Activated T-helper 9 cell treated with anti-CD3 and anti-CD28 coated beads, Interleukin-2, amount 50 U/mL, for 16 hours (primary cell): ENCODE measurements around the gene ACRBP.
"Not testable (repeated sequence)": the region's sequence is repeated elsewhere in the genome, so short reads cannot be mapped to it uniquely, and the experiment has no call there.

Experiments used
- DNase-seq: peaks from one replicate; pipeline ENCODE4 v3.0.0-alpha.2; 2020; ENCODE audit warnings: low read depth

Gene ACRBP

DNA sequence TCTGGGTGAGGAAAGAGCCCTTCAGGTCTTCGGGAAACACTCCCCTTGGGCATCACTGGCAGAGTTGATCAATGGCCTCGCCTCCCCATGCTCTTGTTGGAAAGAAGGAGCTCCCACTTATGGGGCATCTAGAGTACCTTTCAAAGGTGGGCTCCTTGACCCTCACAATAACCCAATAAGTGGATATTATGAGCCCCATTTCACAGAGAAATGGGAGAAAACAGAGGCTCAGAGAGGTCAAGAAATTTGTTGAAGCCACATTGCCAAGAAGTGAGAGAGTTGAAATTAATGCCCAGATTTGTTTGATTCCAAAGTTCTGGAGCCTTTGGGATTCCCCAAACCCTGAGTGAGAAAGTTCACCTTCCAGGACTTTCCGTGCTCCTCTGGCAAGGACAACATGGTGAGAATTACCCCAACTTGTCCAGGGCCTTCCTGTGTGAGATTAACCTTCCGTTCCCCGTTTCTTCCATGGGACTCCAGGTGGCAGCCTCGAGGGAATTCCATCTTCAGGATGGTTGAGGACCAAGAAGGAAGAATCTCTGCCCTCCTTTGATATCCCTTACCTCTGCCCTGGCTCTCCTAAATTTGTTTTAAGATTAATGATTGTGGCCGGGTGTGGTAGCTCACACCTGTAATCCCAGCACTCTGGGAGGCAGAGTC lies 32.6 kb downstream of the ACRBP start:
- no peak for DNase-seq

DNA sequence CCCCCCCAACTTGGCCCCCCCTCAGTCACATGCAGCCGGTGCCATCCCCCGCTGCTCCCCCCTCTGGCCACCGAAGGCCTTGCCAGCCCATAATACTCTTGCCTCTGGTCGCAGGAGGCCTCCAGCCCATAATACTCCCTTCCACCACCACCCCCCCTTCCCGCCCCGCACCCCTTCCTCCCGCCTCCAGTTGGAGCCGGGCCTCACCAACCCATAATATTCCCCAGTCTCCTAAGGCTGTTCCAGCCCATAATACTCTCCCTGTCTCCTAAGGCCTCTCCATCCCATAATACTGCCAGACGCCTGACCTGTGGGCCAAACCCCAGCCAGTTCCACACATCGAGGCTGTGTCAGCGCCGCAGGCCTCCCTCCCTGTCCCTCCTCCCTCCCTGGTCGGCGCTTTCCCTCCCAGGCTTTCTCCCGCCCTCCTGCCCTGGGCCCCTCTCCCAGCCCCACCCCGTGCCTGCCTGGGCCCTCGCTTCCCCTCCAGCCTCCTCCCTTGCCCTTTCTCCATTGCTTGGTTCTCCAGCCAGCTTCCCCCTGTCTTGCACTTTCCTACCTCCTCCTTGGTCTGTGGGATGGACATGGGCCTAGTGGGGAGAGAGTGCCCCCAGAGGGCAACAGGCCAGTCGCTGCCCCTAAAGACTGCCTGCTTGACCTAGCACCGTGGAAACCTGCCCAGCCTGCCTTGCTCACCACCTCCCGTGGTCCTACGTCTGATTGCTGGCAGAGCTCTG lies 33.3 kb downstream of the ACRBP start:
- no peak for DNase-seq

DNA sequence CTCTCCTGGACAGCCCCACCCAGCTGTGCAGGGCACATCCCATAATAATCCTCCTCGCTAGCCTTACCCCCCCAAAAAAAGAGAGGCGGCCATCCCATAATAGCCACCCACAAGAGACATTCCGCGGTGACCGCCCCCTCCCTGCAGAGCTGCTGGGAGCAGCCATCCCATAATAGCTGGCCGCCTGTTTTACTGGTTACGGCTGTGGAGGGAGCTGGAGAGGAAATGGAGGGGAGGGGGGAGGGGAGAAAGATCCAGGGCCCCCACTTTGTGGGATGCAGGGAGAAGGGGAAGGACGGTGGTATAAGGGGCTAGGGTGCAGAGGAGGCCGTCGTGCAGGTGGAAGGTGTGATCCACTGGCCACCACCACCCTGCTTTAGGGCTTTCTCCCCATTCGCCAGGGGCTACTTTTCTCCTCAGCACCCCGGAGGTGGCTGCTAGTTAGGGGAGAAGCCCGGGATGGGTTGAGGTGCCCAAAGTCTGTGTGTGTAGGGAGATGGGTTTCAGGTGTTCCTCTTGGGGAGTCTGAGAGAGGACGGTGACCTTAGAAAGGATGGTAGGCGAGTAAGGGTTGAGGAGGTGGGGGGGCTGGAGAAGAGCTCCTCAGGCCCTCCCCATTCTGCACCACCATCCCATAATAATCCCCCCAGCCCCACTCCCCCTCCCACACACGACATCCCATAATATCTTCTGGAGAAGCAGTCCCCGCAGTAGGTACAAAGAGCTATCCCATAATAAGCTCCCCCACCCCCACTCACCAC lies 34.0 kb downstream of the ACRBP start:
- no peak for DNase-seq

DNA sequence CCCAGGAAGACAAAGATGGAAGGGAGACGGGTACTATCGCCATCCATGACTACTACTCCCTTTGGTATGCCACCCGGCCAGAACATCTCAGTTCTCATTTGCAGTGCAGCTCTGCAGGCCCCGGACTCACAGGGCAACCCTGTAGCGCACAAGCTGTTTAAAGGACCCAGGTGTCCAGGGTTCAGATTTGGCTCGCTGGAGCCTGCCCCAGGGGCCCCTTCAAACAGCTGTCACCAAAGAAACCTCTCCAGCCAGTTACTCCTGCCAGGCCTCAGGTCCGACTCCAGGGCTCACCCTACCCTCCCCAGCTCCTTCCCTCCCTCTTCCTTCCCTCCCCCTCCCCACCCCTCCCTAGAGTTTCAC lies 34.6 kb downstream of the ACRBP start:
- no peak for DNase-seq

DNA sequence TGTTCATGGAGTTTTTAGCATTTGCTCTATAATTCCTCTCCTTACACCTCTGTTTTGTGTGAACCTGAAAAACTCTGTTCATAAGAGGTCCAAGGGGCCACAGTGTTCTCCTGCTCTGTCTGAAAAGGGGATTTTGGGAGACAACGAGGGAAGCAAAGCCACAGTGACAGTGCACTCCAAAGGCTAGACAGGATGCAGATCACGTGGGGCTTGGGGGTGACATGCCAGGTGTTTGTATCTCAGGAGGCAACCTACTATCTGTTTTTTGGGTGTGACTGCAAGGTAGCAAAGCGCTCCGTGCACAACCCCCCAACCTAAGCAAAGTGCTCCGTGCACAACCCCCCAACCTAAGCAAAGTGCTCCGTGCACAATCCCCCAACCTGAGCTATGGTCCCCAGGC lies 35.0 kb downstream of the ACRBP start:
- no peak for DNase-seq

DNA sequence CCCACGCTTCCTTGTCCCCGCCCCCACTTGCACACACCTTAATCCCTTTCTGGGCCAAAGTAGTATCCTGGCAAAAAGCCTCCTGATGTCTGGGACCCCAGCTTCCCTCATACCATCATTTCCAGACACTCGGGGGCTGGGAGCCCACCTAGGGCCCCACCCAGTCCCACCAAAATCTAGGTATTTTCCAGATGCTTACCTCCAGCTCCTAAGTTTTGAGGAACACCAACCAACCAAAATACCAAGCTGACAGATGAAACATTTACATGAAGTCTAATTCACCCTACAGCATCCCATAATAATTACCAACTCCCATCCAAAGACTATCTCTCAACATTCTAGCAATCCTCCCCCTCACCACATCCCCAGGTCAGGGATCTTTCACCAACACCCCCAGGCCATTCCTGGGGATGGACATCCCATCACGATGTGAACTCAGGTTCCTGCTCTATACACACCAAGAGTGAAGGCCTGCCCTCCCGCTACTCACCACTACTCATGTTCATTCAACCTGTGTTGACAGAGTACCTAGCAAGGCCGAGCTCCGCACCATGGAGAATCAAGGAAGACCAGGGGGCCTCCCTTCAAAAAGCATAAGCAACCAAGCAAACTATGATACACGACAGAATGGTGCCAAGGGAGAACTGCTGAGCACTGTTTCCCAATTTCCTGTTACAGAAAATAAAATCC lies 38.5 kb downstream of the ACRBP start:
- no peak for DNase-seq

DNA sequence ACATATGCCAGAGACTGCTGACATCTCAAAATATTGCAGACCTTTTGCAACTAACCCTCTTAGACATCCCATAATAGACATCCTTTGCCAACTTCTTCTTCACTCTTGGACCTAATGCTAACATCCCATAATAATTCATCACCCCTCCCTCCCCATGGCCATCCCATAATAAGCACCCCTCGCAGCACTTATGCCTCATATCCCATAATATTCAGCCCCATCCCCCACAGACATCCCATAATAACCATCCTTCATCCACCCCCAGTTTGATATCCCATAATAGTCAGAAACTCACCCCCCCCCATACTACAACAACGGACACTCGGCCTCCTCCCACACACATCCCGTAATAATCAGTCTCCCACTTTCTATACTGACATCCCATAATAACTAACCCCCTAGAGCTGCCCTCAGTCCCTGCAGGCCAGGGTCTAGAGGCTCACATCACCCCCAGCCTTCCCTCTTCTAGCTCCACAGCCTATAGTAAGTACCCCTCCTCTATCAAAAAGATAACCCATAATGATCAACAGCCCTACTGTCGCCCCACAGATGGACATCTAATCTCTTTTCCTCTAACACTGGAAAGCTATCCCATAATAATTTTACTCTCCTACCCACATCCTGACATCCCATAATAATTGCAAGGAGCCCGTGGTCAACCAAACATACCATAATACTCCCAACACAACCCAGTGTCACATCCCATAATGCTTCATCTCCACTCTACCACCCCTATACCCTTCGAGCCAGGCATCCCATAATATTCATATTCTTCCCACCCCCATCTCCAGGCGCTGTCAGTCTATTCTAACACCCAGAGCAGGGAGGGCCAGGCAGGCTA lies 39.3 kb downstream of the ACRBP start:
- peak; percentile 56 for DNase-seq

DNA sequence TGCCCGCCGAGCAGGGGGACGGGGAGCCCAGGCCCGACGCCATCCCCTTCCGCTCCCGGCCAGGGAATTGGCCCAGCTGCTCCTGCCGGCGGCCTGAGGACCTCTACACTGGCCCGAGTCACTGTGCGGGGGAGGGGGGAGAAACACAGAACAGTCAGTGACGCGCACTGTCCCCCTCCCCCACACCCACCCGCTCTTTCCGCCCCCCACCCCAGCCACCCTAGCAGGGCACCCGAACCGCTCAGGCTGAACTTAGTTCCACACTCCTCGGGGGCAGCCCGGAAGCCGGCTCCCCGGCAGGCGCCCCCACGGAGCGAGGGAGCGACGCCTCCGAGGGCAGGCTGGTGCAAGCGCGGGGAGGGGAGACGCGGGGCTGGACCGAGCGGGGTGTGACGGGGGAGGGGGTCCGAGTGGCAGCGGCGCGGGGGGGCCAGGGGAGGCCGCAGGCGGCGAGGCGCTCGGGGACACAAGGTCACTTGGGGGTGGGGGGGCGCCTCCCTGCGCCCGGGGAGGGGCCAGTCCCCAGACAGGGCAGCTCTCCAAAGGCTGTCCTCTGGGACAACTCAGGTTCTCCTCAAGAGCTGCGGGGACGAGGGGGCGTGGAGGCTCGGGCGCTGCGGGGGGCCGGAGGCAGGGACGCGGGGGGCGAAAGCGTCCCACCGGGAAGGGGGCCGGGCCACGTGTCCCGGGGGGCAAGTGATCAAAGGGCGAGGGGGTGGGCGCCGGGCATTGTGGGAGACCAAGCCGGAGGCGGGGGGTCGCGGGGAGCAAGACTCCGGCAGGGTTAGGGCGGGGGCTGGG lies 40.7 kb downstream of the ACRBP start:
- peak; percentile 49 for DNase-seq

DNA sequence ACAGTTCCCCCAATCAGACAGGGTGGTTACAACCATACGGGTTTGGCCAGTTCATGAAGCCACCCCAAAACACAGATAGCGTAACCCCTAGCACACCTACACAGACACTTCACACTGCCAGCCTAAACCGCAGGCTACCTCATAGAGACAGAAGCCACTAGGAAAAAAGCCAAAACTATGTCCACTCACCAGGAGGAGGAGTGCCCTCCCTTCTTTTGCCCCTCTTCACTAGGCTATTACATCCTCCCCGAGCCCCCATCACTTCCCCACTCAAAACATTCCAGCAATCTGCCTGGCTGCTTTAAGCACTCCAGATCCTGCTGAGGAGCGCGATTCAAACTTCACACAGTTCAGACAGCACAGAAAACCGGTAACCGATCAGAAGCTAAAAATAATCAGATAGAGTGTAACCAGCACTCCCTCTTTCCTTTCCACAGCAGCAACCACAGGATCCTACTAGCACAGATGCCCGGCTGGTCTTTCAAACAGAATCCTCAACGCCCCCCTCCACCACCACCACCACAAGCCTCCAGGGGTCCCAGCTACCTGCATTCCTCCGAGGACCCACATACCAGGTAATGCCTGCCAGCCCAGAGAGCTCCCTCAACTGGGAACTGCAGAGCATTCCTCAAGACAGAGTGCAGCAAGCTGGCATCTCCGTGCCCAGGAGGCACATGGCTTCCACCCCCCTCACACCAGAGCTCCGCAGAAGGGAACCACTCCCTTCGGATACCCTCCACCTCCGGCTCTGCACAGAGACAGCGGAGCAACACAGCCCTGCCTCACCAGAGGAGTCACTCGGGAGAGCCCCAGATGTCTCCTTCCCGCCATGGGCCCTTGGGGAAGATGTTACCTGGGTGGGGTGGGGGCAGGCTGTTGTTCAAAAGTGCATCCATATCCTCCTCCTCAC lies 41.6 kb downstream of the ACRBP start:
- peak; percentile 28 for DNase-seq

DNA sequence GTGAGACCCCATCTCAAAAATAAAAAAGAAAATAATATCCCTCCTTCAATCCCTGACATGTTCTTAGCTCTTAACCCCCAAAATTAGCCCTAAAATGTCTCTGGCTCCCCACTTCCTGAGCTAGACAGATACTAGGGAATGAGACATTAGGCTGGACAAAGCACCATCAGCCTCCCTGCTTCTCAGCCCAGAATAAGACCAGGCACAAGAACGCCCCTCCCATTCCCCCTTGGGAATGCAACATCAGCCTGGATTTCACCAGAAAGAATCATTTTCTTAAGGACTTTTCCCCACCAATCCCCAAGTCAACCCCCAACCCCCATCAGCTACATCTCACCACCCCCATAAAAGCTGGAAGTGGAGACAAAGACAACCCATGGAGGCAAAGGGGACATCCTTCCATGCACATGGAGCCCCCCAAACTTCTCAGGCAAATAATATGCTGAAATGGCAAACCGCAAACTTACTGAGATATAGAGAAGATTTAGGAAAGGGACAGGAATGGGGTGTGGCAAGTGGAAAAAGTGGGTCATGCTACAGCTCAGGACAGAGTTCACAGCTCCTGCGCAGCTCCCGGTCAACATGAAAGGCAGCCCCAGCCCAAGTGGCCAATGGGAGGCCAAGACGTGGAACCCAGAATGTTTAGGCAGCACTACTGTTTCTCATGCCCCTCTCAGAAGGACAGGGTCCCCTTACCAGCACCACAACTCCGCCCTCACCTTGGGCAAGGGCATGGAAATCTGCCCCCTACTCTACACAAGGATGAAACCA lies 42.8 kb downstream of the ACRBP start:
- DNase-seq: no peak

DNA sequence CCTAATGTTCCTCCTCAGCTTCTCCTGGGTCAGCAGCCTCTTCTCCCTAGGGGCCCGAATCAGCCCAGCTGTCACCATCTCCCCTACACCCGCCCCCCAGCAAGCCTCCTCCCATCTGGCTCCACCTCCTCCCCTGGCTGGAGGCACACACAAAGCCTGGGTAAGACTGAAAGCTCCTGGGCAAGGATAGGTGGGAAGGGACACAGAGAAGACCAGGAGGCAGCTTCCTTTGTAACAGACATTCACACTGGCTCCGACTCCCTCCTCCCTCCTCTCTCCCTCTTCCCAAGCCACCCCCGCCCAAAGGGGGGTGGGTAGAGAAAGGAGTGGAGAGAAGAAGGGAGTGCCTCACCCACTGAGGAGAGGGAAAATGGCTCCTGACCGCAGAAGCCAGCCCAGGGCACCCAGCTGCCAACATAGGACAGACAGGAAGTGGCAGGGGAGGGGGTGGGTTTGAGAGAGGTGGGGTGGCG lies 44.1 kb downstream of the ACRBP start:
- DNase-seq: no peak

DNA sequence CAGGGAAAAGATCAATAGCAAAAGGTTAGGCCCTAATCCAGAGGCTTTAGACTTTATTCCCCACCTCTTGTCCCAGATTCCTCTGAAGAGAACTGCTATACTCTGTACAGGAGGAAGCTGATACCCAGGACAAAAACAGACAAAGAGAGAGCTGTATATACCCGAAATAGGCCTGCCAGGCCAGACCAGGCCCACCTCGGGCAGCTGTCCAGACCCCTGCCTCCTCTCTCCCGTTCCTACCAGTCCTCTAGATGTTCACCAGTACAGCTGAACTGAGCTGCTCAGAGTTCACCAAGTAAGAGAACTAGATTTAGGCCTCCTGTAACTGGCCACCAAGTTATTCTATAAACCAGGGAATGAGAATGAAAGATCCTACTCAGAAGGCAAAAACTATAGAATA lies 44.7 kb downstream of the ACRBP start:
- DNase-seq: no peak

DNA sequence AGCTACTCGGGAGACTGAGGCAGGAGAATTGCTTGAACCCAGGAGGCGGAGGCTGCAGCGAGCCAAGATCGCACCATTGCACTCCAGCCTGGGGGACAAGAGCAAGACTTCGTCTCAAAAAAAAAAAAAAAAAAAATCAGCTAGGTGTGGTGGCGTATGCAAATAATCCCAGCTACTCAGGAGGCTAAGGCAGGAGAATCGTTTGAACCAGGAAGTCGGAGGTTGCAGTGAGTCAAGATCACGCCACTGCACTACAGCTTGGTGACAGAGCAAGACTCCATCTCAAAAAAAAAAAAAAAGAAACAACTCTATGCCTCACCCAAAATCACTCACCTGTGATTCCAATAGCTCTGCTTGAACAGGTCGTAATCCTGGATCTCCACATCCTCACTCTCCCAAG lies 51.6 kb downstream of the ACRBP start:
- DNase-seq: not testable (repeated sequence)

DNA sequence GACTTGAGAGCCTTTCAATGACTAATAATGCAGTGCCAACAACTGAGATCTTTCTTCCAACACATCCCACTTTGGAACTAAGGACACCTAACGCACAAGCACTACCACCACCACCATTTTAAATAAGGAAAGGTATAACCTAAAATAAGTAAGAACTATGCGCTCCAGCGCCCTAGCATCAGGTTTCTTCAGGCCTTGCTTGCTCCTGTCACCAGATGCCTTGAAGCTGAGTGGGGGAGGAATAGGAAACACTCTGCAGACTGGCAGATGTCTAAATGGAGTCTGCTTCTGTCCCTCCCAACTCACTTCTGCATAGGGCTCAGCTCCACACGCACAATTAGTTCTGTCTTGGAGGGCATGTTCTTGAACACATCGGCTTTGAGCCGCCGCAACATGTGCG lies 55.1 kb downstream of the ACRBP start:
- no peak for DNase-seq
